NCI-H526 (cell line): ENCODE measurements around the gene PREX1.

Experiments used
- DNase-seq, 2 experiments: peaks; one replicate each; lab custom pipeline; 2025; lab: John Stamatoyannopoulos, UW

The PREX1 gene

DNA sequence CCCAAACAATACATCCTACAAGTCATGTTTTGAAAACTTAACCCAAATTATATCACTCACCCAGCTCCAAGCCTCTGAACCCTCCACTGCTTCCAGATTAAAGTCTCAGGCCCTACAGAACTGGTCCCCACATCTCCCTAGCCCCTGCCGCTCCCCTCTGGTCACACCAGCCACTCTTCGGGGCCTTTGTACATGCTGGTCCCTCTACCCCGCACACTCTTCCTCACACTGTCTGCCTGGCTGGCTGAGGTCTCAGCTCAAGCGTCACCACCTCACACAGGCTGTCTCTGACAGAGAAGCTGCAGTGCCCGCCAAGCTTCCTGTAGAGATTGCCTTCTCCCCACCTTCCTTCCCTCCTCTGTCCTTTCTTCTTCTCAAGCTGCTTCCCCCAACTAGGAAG lies 192.4 kb downstream of the PREX1 start:
- no peak for DNase-seq

DNA sequence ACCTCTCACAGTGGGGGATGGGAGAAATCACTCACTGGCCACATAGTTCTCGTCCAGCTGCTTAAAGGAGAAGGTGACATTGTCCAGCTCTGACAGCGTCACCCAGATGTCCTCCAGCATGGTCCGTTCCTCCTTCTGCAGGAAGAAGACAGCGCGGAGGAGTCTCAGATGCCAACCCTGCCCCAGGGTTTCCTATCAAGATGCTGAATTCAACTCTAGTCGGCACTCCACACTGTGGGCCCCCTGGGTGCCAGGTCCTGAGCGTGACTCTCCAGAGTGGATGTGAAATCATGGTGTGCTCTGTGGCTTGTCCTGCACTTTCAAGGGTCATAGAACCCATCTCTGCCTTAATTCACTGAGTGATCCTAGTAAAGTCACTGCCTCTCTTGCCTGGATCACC lies 193.2 kb downstream of the PREX1 start:
- DNase-seq = no peak

DNA sequence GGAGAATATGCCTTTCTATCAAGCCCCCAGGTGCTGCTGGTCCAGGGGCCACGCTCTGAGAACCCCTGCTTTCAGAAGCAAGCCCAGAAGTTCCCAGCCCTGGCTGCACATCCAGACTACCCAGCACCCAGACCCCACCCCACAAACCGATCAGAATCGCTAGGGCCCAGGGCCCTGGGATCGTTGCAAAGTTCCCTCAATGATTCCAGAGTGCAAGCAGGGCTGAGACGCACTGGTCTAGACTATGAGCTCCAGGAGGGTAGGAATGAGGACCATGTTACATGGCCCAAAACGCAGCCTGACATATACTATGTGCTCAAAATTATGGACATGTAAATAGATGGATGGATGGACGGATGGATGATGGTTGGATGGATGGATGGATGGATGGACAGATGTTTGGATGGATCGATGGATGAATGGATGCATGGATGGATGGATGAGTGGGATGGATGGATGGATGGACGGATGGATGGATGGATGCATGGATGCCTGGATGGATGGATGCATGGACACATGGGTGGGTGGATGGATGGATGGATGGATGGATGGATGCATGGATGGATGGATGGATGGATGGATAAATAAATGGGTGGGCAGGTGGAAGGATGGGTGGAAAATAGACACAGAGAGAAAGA lies 194.1 kb downstream of the PREX1 start:
- no peak for DNase-seq

- DNase-seq = no peak
Observed at GRCh38 chr20:48632825-48633619, 194.8 kb downstream of the PREX1 start.

- DNase-seq = no peak
Observed at GRCh38 chr20:48632017-48632824, 195.6 kb downstream of the PREX1 start.

GRCh38 chr20:48631114-48632016 lies 196.4 kb downstream of the PREX1 start:
- DNase-seq = no peak

GRCh38 chr20:48630342-48631075 lies 197.3 kb downstream of the PREX1 start:
- no peak for DNase-seq

- DNase-seq = no peak
Observed at GRCh38 chr20:48629960-48630315, 197.9 kb downstream of the PREX1 start.

GRCh38 chr20:48629069-48629959 lies 198.5 kb downstream of the PREX1 start:
- no peak for DNase-seq

GRCh38 chr20:48627737-48628128 lies 200.1 kb downstream of the PREX1 start:
- DNase-seq = no peak

DNA sequence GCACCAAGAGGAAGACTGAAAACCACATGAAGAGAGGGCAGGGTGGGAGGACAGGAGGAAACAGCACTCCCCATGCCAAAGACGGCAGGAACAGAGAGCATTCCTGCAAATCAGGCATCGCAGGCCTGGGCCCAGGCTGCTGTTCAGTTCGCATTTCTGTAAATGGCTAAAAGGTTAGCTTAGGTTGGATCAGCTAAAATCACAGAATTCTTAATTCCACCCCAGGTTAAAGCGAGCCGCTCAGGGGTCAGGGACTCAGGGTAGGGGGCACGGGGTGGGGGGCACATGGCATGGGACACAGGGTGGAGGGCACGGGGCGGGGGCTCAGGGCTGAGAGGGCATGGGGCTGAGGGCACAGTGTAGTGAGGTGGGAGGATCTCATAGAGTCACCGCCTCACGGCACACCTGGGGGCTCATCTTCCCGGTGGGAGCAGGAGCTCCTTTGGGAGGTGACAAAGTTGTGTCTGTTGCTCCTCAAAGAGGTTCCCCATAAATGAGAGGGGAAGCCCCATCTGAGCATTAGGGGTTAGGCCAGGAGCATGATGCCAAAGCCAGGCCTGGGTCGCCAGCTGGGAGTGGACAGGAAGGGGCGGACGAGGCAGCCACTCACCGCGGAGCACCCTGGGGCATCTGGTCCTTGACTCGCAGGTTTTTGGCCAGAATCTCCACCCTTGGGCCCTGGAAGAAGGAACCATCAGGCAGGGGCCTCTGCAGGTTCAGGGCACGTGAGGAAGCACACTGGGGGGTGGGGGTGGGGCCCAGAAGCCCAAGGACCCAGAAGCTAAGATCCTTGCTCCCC lies 200.7 kb downstream of the PREX1 start:
- no peak for DNase-seq

- no peak for DNase-seq
Observed at GRCh38 chr20:48626226-48626937, 201.4 kb downstream of the PREX1 start.

DNA sequence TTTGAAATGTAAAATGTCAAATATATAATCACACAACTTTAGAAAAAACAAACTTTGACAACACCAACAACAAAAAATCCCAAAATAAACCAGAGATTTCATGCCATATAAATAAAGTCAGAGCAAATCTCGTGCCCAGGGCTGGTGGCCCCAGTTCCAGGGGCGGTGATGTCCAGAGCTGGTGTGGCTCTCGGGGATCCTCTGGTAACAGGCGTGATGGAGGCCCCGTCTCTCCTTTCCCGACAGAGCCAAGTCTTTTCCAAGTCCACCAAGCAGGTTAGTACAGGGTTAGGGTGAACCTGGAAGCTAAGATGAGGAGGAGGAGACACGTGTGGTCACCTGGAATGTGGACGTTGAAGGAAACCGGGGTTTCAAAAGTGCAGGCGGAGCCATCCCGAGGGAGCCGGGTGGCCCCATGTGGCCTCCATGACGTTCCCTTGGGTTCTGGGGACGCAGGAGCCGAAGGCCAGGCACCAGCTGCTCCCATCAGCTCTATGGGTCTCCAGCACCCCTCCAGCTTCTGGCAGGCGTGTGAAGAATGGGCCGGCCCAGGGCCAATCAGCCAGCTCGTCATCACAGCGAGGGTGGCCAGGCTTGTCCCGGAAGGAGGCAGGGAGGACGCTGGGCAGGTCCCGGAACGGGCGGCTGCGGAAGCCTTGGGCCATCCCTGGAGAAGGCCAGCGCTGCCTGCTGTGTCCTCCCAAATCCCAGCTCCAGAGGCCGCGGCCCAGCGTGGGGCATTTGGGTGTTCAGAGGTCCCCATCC lies 202.5 kb downstream of the PREX1 start:
- no peak for DNase-seq

- no peak for DNase-seq
Observed at GRCh38 chr20:48624315-48625020, 203.3 kb downstream of the PREX1 start.

DNA sequence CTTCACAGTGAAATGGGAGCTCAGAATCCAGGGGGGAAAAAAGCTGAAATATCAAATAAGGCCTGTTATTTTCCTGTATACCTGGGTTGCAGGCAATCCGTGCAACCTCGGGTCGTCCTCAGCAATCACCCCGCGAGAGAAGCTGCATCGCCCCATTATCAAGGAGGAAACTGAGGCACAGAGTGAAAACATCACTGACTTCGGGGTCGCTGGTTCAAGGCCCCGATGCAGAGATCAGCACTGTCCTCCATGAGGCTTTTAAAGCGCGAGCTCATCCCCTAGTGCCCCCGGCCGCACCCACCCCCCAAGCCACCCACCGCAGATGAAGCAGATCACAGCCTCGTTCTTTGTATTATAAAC lies 203.9 kb downstream of the PREX1 start:
- no peak for DNase-seq

DNA sequence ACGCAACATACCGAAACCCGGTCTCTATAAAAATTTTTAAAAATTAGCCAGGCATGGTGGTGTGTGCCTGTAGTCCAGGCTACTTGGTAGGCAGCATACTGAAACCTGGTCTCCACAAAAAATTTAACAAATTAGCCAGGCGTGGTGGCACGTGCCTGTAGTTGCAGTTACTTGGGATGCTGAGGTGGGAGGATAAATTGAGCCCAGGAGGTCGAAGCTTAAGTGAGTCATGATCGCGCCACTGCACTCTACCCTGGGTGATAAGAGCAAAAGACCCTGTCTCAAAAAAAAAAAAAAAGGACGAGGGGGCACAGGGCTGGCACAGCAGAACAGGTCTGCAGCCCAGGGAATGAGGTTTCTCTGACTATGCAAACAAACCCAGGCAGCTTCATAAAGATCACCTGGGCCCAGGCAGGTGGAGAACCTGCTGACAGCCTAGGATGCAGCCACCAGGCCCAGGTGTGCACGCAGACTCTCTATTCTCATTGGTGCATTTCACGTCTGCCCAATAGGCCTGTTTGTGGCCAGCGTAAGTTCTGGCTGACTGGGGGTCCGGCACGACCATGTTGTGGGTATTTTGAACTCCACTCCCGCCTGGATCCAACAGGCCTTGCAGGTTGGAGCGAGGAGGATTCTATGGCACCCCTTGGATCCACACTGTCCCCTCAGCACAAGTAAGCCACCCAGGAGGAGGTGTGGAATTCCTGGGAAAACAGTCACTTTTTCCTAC lies 204.5 kb downstream of the PREX1 start:
- no peak for DNase-seq

GRCh38 chr20:48622421-48622820 lies 205.4 kb downstream of the PREX1 start:
- DNase-seq = no peak
